ENCODE data around the gene KANSL1. TPM values are rescaled to one million over a fixed set of nuclear protein-coding genes. Genes with fewer than 3 reads are reported as not detected.

Gene KANSL1
- total and polyA plus RNA-seq, 2 experiments from 2014 or later = 49.0 to 206 TPM

DNA sequence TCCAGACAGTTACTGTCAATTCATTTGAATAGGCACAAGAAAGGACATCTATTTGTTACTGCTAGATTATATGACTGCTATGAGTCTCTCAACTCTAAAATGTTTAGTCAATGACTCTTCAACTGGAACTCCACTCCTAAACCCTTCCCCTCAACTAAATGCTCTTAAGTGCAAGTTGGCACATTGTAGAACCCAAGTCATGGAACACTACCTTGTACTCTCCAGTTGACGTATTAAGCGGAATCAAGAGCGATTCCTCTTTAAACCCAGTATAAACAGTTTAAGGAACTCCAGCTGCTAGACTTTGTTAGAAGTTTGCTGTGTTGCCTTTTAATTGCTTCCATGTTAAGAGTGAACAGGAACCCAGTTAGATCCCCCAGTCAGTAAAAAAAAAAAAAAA lies 149.6 kb downstream of the KANSL1 start:
- peaks cover 8% of the 10 kb centered on the region; the same call in 1 of the 2 replicates for H3F3A ChIP-seq (replicated peaks; ENCODE audit: low read depth)
- Mint-ChIP-seq H3K27me3 (ENCODE audit: insufficient read depth, low read depth, poor library complexity) (peaks cover 3% of the 10 kb centered on the region), H3K4me3 (no peak overlapping the region), H3K9me3 (no peaks in the 10 kb centered on the region), H3K4me1 (peaks cover 18% of the 10 kb centered on the region), H3K27ac (0 out of 2 replicates have a peak overlapping the region, but pooled peaks have one; percentile 46), H3K36me3 (ENCODE audit: low read depth) (peaks cover 79% of the 10 kb centered on the region)
- no peaks in the 10 kb centered on the region for H3K9me2 ChIP-seq (ENCODE audit: insufficient read depth)
- H3K27me3 ChIP-seq (ENCODE audit: insufficient read depth) = no peaks in the 10 kb centered on the region
- no peak overlapping the region for H3K27ac ChIP-seq (ENCODE audit: low read depth)
- no peak overlapping the region for H3K4me2 ChIP-seq
- H2AFZ ChIP-seq = no peak overlapping the region
- peaks cover 18% of the 10 kb centered on the region for H3K79me2 ChIP-seq (replicated peaks; ENCODE audit: insufficient read depth)
- H4K20me1 ChIP-seq (replicated peaks; ENCODE audit: insufficient read depth) = peaks cover 12% of the 10 kb centered on the region
- H3K4me3 ChIP-seq = no peak overlapping the region
- TF ChIP-seq EZH2 (IDR thresholded peaks at IDR 0.05; ENCODE audit: low read depth, unreplicated experiment) = no peak
- no peak for TF ChIP-seq REST (IDR thresholded peaks at IDR 0.05; ENCODE audit: unreplicated experiment)
- no peak for TF ChIP-seq ZNF462 (CRISPR knock-in tag; IDR thresholded peaks at IDR 0.05)
- no peak for TF ChIP-seq JUNB (IDR thresholded peaks at IDR 0.05; ENCODE audit: unreplicated experiment)
- no peak for TF ChIP-seq STAT1 (IDR thresholded peaks at IDR 0.05; ENCODE audit: unreplicated experiment)
- TF ChIP-seq, protein P1, sequence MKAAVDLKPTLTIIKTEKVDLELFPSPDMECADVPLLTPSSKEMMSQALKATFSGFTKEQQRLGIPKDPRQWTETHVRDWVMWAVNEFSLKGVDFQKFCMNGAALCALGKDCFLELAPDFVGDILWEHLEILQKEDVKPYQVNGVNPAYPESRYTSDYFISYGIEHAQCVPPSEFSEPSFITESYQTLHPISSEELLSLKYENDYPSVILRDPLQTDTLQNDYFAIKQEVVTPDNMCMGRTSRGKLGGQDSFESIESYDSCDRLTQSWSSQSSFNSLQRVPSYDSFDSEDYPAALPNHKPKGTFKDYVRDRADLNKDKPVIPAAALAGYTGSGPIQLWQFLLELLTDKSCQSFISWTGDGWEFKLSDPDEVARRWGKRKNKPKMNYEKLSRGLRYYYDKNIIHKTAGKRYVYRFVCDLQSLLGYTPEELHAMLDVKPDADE (IDR thresholded peaks at IDR 0.05) = no peak
- no peak for TF ChIP-seq NANOG (IDR thresholded peaks at IDR 0.05; ENCODE audit: borderline replicate concordance)
- TF ChIP-seq, protein P2, sequence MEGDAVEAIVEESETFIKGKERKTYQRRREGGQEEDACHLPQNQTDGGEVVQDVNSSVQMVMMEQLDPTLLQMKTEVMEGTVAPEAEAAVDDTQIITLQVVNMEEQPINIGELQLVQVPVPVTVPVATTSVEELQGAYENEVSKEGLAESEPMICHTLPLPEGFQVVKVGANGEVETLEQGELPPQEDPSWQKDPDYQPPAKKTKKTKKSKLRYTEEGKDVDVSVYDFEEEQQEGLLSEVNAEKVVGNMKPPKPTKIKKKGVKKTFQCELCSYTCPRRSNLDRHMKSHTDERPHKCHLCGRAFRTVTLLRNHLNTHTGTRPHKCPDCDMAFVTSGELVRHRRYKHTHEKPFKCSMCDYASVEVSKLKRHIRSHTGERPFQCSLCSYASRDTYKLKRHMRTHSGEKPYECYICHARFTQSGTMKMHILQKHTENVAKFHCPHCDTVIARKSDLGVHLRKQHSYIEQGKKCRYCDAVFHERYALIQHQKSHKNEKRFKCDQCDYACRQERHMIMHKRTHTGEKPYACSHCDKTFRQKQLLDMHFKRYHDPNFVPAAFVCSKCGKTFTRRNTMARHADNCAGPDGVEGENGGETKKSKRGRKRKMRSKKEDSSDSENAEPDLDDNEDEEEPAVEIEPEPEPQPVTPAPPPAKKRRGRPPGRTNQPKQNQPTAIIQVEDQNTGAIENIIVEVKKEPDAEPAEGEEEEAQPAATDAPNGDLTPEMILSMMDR (conservative IDR thresholded peaks at IDR 0.05; ENCODE audit: low read depth in 2 of 2) = no peak
- TF ChIP-seq POLR2AphosphoS5 (IDR thresholded peaks at IDR 0.05; ENCODE audit: low read depth) = no peak
- no peak for TF ChIP-seq ZNF114 (CRISPR knock-in tag; IDR thresholded peaks at IDR 0.05)
- ATAC-seq (no peak), DNase-seq (ENCODE audit: low spot score) (no peak)
- peaks cover 46% of the 10 kb centered on the region for H3K36me3 ChIP-seq (ENCODE audit: insufficient read depth)
- no peaks in the 10 kb centered on the region for H3K4me1 ChIP-seq (ENCODE audit: insufficient read depth)
